Measurements from ENCODE around the gene SIMC1.
"Not testable (repeated sequence)": the region's sequence is repeated elsewhere in the genome, so short reads cannot be mapped to it uniquely, and the experiment has no call there.

Gene SIMC1

GRCh38 chr5:176190886-176191755, 47.1 kb upstream of the SIMC1 start:
- Histone ChIP-seq H3K9me3 (ENCODE audit: low read length) (no peaks in the 10 kb centered on the region), H3K27me3 (ENCODE audit: insufficient read depth, low read length) (no peaks in the 10 kb centered on the region), H3F3A (ENCODE audit: insufficient read depth, low read length) (no peaks in the 10 kb centered on the region), H4K20me1 (ENCODE audit: insufficient read depth, low read length) (no peaks in the 10 kb centered on the region), H3K9ac (ENCODE audit: low read length) (no peak overlapping the region), H3K4me2 (ENCODE audit: low read length) (no peak overlapping the region), H3K79me2 (ENCODE audit: insufficient read depth, low read length) (no peaks in the 10 kb centered on the region), H3K4me1 (ENCODE audit: insufficient read depth, low read length, severe bottlenecking) (no peaks in the 10 kb centered on the region), H3K9me2 (ENCODE audit: low read depth, low read length) (no peaks in the 10 kb centered on the region), H3K4me3 (ENCODE audit: low read depth, low read length, poor library complexity, severe bottlenecking) (no peak overlapping the region), H2AFZ (ENCODE audit: low read length) (no peak overlapping the region), H3K36me3 (ENCODE audit: insufficient read depth, low read length) (no peaks in the 10 kb centered on the region), H3K27ac (ENCODE audit: low read depth, low read length, poor library complexity, severe bottlenecking) (no peak overlapping the region)
- no peak for TF ChIP-seq EZH2 (IDR thresholded peaks at IDR 0.05; ENCODE audit: borderline replicate concordance, low read length)
- no peak for TF ChIP-seq CTCF (IDR thresholded peaks at IDR 0.05; ENCODE audit: low read length)

GRCh38 chr5:176192094-176192721, 46.0 kb upstream of the SIMC1 start:
- Histone ChIP-seq H3K9me3 (ENCODE audit: low read length) (no peaks in the 10 kb centered on the region), H3K4me2 (ENCODE audit: low read length) (no peak overlapping the region), H3F3A (ENCODE audit: insufficient read depth, low read length) (no peaks in the 10 kb centered on the region), H3K4me3 (ENCODE audit: low read depth, low read length, poor library complexity, severe bottlenecking) (no peak overlapping the region), H2AFZ (ENCODE audit: low read length) (no peak overlapping the region), H3K9ac (ENCODE audit: low read length) (no peak overlapping the region), H3K27me3 (ENCODE audit: insufficient read depth, low read length) (no peaks in the 10 kb centered on the region), H4K20me1 (ENCODE audit: insufficient read depth, low read length) (no peaks in the 10 kb centered on the region), H3K36me3 (ENCODE audit: insufficient read depth, low read length) (no peaks in the 10 kb centered on the region), H3K4me1 (ENCODE audit: insufficient read depth, low read length, severe bottlenecking) (no peaks in the 10 kb centered on the region), H3K27ac (ENCODE audit: low read depth, low read length, poor library complexity, severe bottlenecking) (no peak overlapping the region), H3K79me2 (ENCODE audit: insufficient read depth, low read length) (no peaks in the 10 kb centered on the region), H3K9me2 (ENCODE audit: low read depth, low read length) (no peaks in the 10 kb centered on the region)
- TF ChIP-seq EZH2 (IDR thresholded peaks at IDR 0.05; ENCODE audit: borderline replicate concordance, low read length) (no peak), CTCF (IDR thresholded peaks at IDR 0.05; ENCODE audit: low read length) (no peak)

- not testable (repeated sequence) for H3K9me2 ChIP-seq (ENCODE audit: low read depth, low read length); H3K27me3 ChIP-seq (ENCODE audit: insufficient read depth, low read length); H3K4me2 ChIP-seq (ENCODE audit: low read length); H2AFZ ChIP-seq (ENCODE audit: low read length); H3K27ac ChIP-seq (ENCODE audit: low read depth, low read length, poor library complexity, severe bottlenecking); H4K20me1 ChIP-seq (ENCODE audit: insufficient read depth, low read length); H3K4me3 ChIP-seq (ENCODE audit: low read depth, low read length, poor library complexity, severe bottlenecking); H3K9ac ChIP-seq (ENCODE audit: low read length); H3K9me3 ChIP-seq (ENCODE audit: low read length); H3K79me2 ChIP-seq (ENCODE audit: insufficient read depth, low read length); H3F3A ChIP-seq (ENCODE audit: insufficient read depth, low read length); H3K4me1 ChIP-seq (ENCODE audit: insufficient read depth, low read length, severe bottlenecking); H3K36me3 ChIP-seq (ENCODE audit: insufficient read depth, low read length)
Measured at GRCh38 chr5:176192722-176193117, 45.5 kb upstream of the SIMC1 start.

- not testable (repeated sequence) for H4K20me1 ChIP-seq (ENCODE audit: insufficient read depth, low read length); H3K9ac ChIP-seq (ENCODE audit: low read length); H2AFZ ChIP-seq (ENCODE audit: low read length); H3K9me3 ChIP-seq (ENCODE audit: low read length); H3K36me3 ChIP-seq (ENCODE audit: insufficient read depth, low read length); H3K27me3 ChIP-seq (ENCODE audit: insufficient read depth, low read length); H3K4me1 ChIP-seq (ENCODE audit: insufficient read depth, low read length, severe bottlenecking); H3K4me3 ChIP-seq (ENCODE audit: low read depth, low read length, poor library complexity, severe bottlenecking); H3K4me2 ChIP-seq (ENCODE audit: low read length); H3K79me2 ChIP-seq (ENCODE audit: insufficient read depth, low read length); H3F3A ChIP-seq (ENCODE audit: insufficient read depth, low read length); H3K27ac ChIP-seq (ENCODE audit: low read depth, low read length, poor library complexity, severe bottlenecking); H3K9me2 ChIP-seq (ENCODE audit: low read depth, low read length)
Measured at GRCh38 chr5:176193636-176194035, 44.6 kb upstream of the SIMC1 start.

- not testable (repeated sequence) for H3K36me3 ChIP-seq (ENCODE audit: insufficient read depth, low read length); H3K9me3 ChIP-seq (ENCODE audit: low read length); H3K9ac ChIP-seq (ENCODE audit: low read length); H3K27ac ChIP-seq (ENCODE audit: low read depth, low read length, poor library complexity, severe bottlenecking); H2AFZ ChIP-seq (ENCODE audit: low read length); H3K4me2 ChIP-seq (ENCODE audit: low read length); H3F3A ChIP-seq (ENCODE audit: insufficient read depth, low read length); H3K9me2 ChIP-seq (ENCODE audit: low read depth, low read length); H3K4me1 ChIP-seq (ENCODE audit: insufficient read depth, low read length, severe bottlenecking); H3K27me3 ChIP-seq (ENCODE audit: insufficient read depth, low read length); H4K20me1 ChIP-seq (ENCODE audit: insufficient read depth, low read length); H3K4me3 ChIP-seq (ENCODE audit: low read depth, low read length, poor library complexity, severe bottlenecking); H3K79me2 ChIP-seq (ENCODE audit: insufficient read depth, low read length)
Measured at GRCh38 chr5:176194238-176195083, 43.8 kb upstream of the SIMC1 start.
